Measurements from ENCODE around the gene HNRNPAB. TPM values are rescaled to one million over a fixed set of nuclear protein-coding genes. Genes with fewer than 3 reads are reported as not detected.

Gene HNRNPAB
- total and polyA plus RNA-seq, 9 of the 15 experiments (the other 6 are each of a cell fraction or from before 2014, with no cell fraction given): 34.6 to 425 (median 236) TPM

DNA sequence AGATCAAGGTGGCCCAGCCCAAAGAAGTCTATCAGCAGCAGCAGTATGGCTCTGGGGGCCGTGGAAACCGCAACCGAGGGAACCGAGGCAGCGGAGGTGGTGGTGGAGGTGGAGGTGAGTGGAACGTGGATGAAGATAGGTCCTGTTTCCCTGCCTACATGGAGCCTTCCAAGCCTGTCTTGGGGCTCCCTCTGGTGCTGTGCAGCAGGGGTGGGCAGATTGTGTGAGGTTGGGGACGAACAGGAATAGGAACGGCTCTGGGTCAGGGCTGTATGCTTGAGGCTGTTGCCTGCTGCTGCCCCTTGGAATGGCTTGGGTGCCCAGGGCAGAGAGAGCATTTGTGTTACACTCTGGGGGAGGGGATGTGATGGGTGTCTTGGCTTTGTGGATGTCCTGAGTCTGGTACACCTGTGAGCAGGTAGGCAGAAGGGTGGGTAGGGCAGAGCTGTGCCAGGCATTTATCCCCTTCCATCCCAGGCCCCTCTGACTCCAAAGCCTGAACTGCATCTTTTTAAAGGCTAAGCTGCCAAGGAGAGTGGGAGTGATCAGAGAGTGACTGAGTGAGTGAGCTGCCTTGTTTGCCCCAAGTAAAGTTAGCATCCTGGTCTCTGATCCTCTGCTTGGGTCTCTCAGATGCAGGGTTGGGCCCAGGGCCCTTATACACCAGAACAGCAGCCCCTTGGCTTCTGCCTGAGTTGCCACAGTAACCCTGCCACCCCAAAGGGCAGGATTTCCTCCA lies 5.2 kb downstream of the HNRNPAB start:
- Histone ChIP-seq H4K20me1 (replicated peaks; ENCODE audit: control insufficient read depth, insufficient read depth, low read length) (peaks cover 79% of the 10 kb centered on the region), H3K4me1 (replicated peaks in 1 of 2; ENCODE audit: control insufficient read depth in 2 of 2, insufficient read depth in 2 of 2, low read length in 2 of 2) (peaks cover 20 to 21% of the 10 kb centered on the region in 2 experiments; a peak in 4 of 5 replicates), H3K4me3 (no peak overlapping the region), H3K9me1 (ENCODE audit: control insufficient read depth, insufficient read depth, low read length) (peaks cover 10% of the 10 kb centered on the region), H3K27ac (ENCODE audit: extremely low read depth, low read depth, low read length) (no peak overlapping the region), H3K9ac (ENCODE audit: insufficient read depth in 1 of 2, low read depth in 2 of 2, low read length in 2 of 2) (peak overlapping the region in 1 of 2 experiments; percentile 7; a peak in 1 of 4 replicates), H3K27me3 (ENCODE audit: control insufficient read depth in 2 of 2, insufficient read depth in 2 of 2, low read length in 2 of 2) (no peaks in the 10 kb centered on the region), H3K79me2 (ENCODE audit: control insufficient read depth, insufficient read depth, low read length) (peaks cover 54% of the 10 kb centered on the region), H3K9me3 (replicated peaks; ENCODE audit: control insufficient read depth, insufficient read depth, low read depth, low read length) (no peaks in the 10 kb centered on the region), H3K4me2 (ENCODE audit: insufficient read depth, low read length) (no peak overlapping the region), H3K36me3 (ENCODE audit: control insufficient read depth, insufficient read depth, low read length) (peaks cover 93% of the 10 kb centered on the region), H2AFZ (ENCODE audit: low read depth, low read length) (no peak overlapping the region)
- ATAC-seq (no peak), FAIRE-seq (no peak), DNase-seq (ENCODE audit: extremely low read depth in 1 of 4, low spot score in 3 of 4) (no peak)
- CTCF ChIA-PET (ENCODE audit: low intra/inter-chr PET ratio): no interaction called here
- POLR2A ChIA-PET: interaction anchor here (0.7 to 12.7 kb wide), 3 partner anchors 13 to 173 kb away, joined by 3 to 162 read pairs (median 5); partner anchors contain the start of gene PHYKPL
- intact Hi-C loops (cut with micrococcal nuclease): no loop called here
- 88% methylated on average over 8 of the region's 8 CpGs for WGBS (ENCODE audit: insufficient coverage, low coverage, missing lambda C conversion rate)
- no TSS peak for BruUV-seq (replicated peaks)
- in situ Hi-C loops (cut with MboI): no loop called here
- no peak for TF ChIP-seq POU5F1 (IDR thresholded peaks at IDR 0.05; ENCODE audit: borderline replicate concordance, low read depth, low read length, partially characterized antibody)
- TF ChIP-seq TRIM24 (IDR thresholded peaks at IDR 0.05): no peak
- TF ChIP-seq ZNF75A (CRISPR knock-in tag; IDR thresholded peaks at IDR 0.05): no peak
- no peak for TF ChIP-seq TAF7 (tag; IDR thresholded peaks at IDR 0.05)
- TF ChIP-seq, protein P1, sequence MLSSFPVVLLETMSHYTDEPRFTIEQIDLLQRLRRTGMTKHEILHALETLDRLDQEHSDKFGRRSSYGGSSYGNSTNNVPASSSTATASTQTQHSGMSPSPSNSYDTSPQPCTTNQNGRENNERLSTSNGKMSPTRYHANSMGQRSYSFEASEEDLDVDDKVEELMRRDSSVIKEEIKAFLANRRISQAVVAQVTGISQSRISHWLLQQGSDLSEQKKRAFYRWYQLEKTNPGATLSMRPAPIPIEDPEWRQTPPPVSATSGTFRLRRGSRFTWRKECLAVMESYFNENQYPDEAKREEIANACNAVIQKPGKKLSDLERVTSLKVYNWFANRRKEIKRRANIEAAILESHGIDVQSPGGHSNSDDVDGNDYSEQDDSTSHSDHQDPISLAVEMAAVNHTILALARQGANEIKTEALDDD (IDR thresholded peaks at IDR 0.05): no peak
- TF ChIP-seq ZNF445 (CRISPR knock-in tag; IDR thresholded peaks at IDR 0.05; ENCODE audit: low read depth): no peak
- no peak for TF ChIP-seq BHLHE40 (IDR thresholded peaks at IDR 0.05; ENCODE audit: low read length)
- TF ChIP-seq, protein P2, sequence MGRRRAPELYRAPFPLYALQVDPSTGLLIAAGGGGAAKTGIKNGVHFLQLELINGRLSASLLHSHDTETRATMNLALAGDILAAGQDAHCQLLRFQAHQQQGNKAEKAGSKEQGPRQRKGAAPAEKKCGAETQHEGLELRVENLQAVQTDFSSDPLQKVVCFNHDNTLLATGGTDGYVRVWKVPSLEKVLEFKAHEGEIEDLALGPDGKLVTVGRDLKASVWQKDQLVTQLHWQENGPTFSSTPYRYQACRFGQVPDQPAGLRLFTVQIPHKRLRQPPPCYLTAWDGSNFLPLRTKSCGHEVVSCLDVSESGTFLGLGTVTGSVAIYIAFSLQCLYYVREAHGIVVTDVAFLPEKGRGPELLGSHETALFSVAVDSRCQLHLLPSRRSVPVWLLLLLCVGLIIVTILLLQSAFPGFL (CRISPR knock-in tag; IDR thresholded peaks at IDR 0.05): no peak
- no peak for TF ChIP-seq CC2D1A (IDR thresholded peaks at IDR 0.05)
- TF ChIP-seq, protein P3, sequence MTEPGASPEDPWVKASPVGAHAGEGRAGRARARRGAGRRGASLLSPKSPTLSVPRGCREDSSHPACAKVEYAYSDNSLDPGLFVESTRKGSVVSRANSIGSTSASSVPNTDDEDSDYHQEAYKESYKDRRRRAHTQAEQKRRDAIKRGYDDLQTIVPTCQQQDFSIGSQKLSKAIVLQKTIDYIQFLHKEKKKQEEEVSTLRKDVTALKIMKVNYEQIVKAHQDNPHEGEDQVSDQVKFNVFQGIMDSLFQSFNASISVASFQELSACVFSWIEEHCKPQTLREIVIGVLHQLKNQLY (CRISPR knock-in tag; conservative IDR thresholded peaks at IDR 0.05): no peak
- 0 out of 2 replicates have a peak, but pooled peaks have one; percentile 29 for TF ChIP-seq SUPT5H (IDR thresholded peaks at IDR 0.05)
- no peak for TF ChIP-seq ZNF165 (CRISPR knock-in tag; IDR thresholded peaks at IDR 0.05; ENCODE audit: borderline replicate concordance)
- no peak for TF ChIP-seq MTF1 (CRISPR knock-in tag; IDR thresholded peaks at IDR 0.05; ENCODE audit: borderline replicate concordance)
- TF ChIP-seq PRPF4 (IDR thresholded peaks at IDR 0.05; ENCODE audit: insufficient read depth, low read depth, low read length, poor library complexity, severe bottlenecking): no peak
- peak; percentile 43 for TF ChIP-seq POLR2B (IDR thresholded peaks at IDR 0.05; ENCODE audit: low read depth, partially characterized antibody)
- no peak for TF ChIP-seq L3MBTL2 (IDR thresholded peaks at IDR 0.05)
- TF ChIP-seq DACH1 (IDR thresholded peaks at IDR 0.05; ENCODE audit: partially characterized antibody): no peak
- TF ChIP-seq RBM17 (IDR thresholded peaks at IDR 0.05; ENCODE audit: borderline replicate concordance, low read depth, low read length): no peak
- no peak for TF ChIP-seq TEAD4 (IDR thresholded peaks at IDR 0.05; ENCODE audit: low read length)
- TF ChIP-seq TEAD4 (CRISPR knock-in tag; IDR thresholded peaks at IDR 0.05; ENCODE audit: borderline replicate concordance): no peak
- TF ChIP-seq CBX2 (IDR thresholded peaks at IDR 0.05; ENCODE audit: insufficient read depth, low read length, poor library complexity, severe bottlenecking): no peak
- no peak for TF ChIP-seq HOXB6 (CRISPR knock-in tag; IDR thresholded peaks at IDR 0.05; ENCODE audit: borderline replicate concordance)

Data from K562 (cell line).